ENCODE measurements around the gene OSBPL2.

The OSBPL2 gene

DNA sequence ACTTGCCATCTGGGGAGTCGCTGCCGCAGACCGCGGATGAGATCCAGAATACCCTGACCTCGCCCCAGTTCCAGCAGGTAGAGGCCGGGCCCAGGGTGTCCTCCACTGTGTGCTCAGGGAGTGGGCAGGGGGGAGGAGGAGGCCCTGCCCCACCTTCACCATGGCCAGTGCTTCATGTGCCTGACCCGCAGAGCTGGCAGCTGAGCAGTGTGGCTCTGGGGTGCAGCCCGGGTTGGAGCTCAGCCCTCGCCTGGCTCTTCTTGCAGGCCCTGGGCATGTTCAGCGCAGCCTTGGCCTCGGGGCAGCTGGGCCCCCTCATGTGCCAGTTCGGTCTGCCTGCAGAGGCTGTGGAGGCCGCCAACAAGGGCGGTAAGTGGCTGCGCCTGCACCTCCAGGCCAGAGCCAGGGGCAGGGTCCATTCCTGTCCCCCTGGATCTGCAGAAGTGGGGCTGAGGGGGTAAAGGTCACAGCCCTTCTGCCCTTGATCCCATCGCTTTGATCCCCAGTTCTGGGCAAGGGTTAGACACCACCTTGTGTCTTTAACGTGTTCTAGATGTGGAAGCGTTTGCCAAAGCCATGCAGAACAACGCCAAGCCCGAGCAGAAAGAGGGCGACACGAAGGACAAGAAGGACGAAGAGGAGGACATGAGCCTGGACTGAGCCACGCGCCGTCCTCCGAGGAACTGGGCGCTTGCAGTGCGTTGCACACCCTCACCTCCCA, 69.9 kb downstream of the OSBPL2 start:
- no peak for DNase-seq (ENCODE audit: extremely low read depth, low read depth)
- TF ChIP-seq, protein P1, sequence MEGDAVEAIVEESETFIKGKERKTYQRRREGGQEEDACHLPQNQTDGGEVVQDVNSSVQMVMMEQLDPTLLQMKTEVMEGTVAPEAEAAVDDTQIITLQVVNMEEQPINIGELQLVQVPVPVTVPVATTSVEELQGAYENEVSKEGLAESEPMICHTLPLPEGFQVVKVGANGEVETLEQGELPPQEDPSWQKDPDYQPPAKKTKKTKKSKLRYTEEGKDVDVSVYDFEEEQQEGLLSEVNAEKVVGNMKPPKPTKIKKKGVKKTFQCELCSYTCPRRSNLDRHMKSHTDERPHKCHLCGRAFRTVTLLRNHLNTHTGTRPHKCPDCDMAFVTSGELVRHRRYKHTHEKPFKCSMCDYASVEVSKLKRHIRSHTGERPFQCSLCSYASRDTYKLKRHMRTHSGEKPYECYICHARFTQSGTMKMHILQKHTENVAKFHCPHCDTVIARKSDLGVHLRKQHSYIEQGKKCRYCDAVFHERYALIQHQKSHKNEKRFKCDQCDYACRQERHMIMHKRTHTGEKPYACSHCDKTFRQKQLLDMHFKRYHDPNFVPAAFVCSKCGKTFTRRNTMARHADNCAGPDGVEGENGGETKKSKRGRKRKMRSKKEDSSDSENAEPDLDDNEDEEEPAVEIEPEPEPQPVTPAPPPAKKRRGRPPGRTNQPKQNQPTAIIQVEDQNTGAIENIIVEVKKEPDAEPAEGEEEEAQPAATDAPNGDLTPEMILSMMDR (IDR thresholded peaks at IDR 0.05; ENCODE audit: low read depth, low read length) = no peak

DNA sequence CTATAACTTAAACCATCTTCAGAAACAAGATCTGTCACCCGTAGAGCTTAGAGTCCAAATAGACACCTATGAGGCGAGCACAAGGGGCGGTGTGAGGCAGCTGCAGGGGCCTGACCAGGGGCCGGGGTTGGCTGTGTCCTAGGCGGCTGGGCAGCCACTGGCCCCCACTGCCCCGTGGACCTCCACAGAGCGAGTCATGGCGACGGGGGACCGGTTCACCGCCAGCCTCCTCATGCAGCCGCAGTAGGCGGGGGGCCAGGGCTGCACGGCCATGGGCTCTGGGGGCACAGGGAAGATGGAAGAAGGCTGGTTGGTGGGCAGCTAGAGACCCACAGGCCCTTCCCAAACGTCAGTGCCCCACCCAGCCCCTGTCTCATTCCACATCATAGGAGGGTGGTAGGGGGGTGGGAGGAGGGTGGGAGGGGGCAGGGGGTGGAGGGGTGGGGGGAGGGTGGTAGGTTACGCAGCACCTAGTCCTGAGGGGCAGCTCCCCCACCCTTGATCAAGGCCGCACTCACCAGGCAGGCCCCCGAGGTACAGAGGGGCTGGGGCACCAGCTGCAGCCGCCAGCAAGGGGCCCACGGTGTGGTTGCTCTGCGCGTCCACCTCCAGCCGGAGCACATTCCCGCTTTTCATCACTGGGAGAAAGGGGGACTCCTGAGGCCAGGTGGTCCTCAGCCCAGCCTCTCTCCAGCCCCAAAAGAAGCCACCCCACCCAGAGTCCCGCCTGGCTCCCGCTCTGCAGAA, 71.0 kb downstream of the OSBPL2 start:
- TF ChIP-seq, protein P1 (IDR thresholded peaks at IDR 0.05; ENCODE audit: low read depth, low read length) = no peak
- no peak for DNase-seq (ENCODE audit: extremely low read depth, low read depth)

DNA sequence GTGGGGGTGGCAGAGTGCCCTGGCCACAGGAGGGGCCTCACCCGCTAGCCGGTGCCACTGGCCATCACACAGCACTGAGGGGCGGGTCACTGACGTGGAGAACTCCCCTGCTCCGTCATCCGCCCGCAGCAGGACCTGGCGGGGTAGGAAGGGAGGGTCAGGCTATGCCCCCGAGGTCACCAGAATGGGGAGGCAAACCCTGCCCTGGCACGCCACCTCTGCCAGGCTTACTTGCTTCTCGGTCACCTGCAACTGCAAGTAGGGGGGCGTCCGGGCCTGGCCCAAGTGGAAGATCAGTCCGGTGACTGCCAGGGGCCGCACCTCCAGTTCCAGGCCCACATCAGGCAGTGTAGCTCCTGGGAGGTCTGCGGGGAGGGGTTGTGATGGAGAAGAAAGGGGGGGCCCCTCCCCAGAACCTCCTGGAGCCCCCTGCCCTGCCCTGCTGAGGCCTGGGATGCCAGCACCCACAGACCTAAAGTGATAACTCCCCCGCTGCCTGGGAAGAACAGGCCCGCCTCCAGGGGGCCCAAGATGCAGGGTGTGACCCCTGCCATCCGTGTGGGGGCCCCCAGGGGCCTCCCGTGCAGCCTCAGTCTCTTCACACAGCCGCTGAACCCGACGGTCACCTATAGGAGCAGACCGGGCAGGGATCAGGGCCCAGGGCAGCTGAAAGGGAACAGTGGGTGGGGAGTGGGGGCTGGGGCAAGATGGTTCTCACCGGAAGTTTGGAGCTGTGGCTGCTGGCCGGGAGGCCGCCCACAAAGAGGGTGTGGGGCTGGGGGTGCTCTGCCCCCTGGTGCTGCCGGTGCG, 71.8 kb downstream of the OSBPL2 start:
- DNase-seq (ENCODE audit: extremely low read depth, low read depth) = no peak
- TF ChIP-seq, protein P1 (IDR thresholded peaks at IDR 0.05; ENCODE audit: low read depth, low read length) = no peak

DNA sequence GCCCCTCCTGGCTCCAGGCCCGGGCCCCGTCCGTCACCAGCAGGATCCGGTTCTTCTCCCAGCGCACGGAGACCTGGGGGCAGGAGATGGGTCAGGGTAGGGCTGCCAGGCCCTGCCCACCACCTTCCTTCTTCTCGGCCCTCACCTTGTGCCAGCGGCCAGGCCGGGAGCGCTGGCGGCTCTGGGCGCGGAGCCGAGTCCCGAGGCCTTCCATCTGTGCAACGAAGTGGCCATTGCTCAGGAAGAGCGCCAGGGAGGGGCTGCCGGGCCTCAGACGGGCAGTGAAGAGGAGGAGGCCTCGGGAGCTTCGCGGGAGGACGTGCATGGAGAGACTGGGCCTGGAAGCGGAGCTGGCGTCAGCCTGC, 72.4 kb downstream of the OSBPL2 start:
- DNase-seq (ENCODE audit: extremely low read depth, low read depth) = no peak
- TF ChIP-seq, protein P1 (IDR thresholded peaks at IDR 0.05; ENCODE audit: low read depth, low read length) = no peak

GRCh38 chr20:62311150-62311549, 72.8 kb downstream of the OSBPL2 start:
- no peak for DNase-seq (ENCODE audit: extremely low read depth, low read depth)
- TF ChIP-seq, protein P1 (IDR thresholded peaks at IDR 0.05; ENCODE audit: low read depth, low read length) = no peak

GRCh38 chr20:62311832-62312661, 73.7 kb downstream of the OSBPL2 start:
- TF ChIP-seq, protein P1 (IDR thresholded peaks at IDR 0.05; ENCODE audit: low read depth, low read length) = no peak
- DNase-seq (ENCODE audit: extremely low read depth, low read depth) = no peak

All from AG09319 (cell line).